Measurements from ENCODE around the gene BLOC1S6. TPM values are rescaled to one million over a fixed set of nuclear protein-coding genes. Genes with fewer than 3 reads are reported as not detected.

The BLOC1S6 gene
- total and polyA plus RNA-seq, 2 of the 8 experiments (the other 6 are each of a cell fraction or from before 2014, with no cell fraction given) = 4.5 to 28.8 TPM

DNA sequence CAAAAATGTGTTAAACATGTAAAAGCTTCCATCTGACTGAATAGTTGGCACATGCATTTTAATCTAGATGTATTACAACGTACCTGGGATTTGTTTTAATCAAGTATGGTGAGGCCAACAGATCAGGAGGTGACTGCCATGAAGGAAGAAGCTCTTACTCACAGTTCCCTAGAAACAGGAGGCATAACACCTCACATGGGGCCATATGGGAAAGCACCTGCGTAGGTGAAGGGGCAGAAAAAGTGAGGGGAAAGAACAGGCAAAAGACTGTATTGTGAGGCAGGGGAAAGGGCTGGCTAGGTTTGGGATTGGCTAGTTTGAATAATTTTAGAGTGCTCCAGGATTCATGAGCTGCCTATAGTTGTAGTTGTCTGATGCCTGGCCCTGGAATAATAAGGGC, 57.3 kb downstream of the BLOC1S6 start:
- POLR2A ChIA-PET (ENCODE audit: partially characterized antibody) = interaction anchor here (1.5 kb wide), 1 partner anchor 57 kb away, joined by 4 read pairs; the partner anchor contains the start of gene BLOC1S6
- no peaks in the 10 kb centered on the region for H3K4me1 ChIP-seq (replicated peaks in 1 of 4; ENCODE audit: control insufficient read depth in 3 of 4, insufficient read depth in 4 of 4, low read length in 3 of 4)
- H2BK12ac ChIP-seq (ENCODE audit: low read depth, low read length) = no peak overlapping the region
- no peaks in the 10 kb centered on the region for H3K23me2 ChIP-seq (ENCODE audit: low read depth, low read length)
- H2BK20ac ChIP-seq (ENCODE audit: low read length) = no peak overlapping the region
- H3K9ac ChIP-seq (replicated peaks in 1 of 4; ENCODE audit: extremely low read depth in 1 of 4, low read depth in 3 of 4, low read length in 3 of 4) = no peak overlapping the region
- no peaks in the 10 kb centered on the region for H3K36me3 ChIP-seq (ENCODE audit: control insufficient read depth in 2 of 4, insufficient read depth in 4 of 4, low read length in 3 of 4)
- no peak overlapping the region for H3K23ac ChIP-seq (ENCODE audit: insufficient read length)
- H3K18ac ChIP-seq (ENCODE audit: extremely low read depth, low read length) = no peak overlapping the region
- H2BK5ac ChIP-seq (ENCODE audit: low read depth, low read length) = no peak overlapping the region
- H2AK5ac ChIP-seq (ENCODE audit: low read depth, low read length) = no peak overlapping the region
- no peak overlapping the region for H3K14ac ChIP-seq (ENCODE audit: insufficient read length)
- no peaks in the 10 kb centered on the region for H3K79me2 ChIP-seq (ENCODE audit: control insufficient read depth in 1 of 2, insufficient read depth in 2 of 2, low read length in 2 of 2)
- FAIRE-seq (no peak), DNase-seq (ENCODE audit: low read depth in 1 of 2, low spot score in 2 of 2) (no peak)
- H3K4me2 ChIP-seq (ENCODE audit: insufficient read depth in 1 of 2, low read depth in 2 of 2, low read length in 2 of 2) = no peak overlapping the region
- no peaks in the 10 kb centered on the region for H3K9me3 ChIP-seq (ENCODE audit: insufficient read depth in 2 of 2, low read depth in 1 of 2, low read length in 1 of 2)
- no peak overlapping the region for H4K91ac ChIP-seq (replicated peaks; ENCODE audit: insufficient read length, low read length)
- no peak overlapping the region for H2BK120ac ChIP-seq (replicated peaks; ENCODE audit: low read depth, low read length)
- H4K5ac ChIP-seq (ENCODE audit: insufficient read length, low read depth, low read length) = no peak overlapping the region
- no peaks in the 10 kb centered on the region for H3K27me3 ChIP-seq (replicated peaks in 1 of 4; ENCODE audit: control insufficient read depth in 3 of 4, extremely low read depth in 1 of 4, insufficient read depth in 3 of 4, low read length in 3 of 4)
- no peak overlapping the region for H2AFZ ChIP-seq (ENCODE audit: low read length)
- CTCF ChIA-PET (ENCODE audit: partially characterized antibody) = interaction anchor here (1.2 to 2.5 kb wide), 2 partner anchors 16 to 18 kb away, joined by 4 to 14 read pairs; no protein-coding TSS in a partner anchor
- H3K79me1 ChIP-seq (ENCODE audit: low read depth, low read length) = no peaks in the 10 kb centered on the region
- H3K4me3 ChIP-seq (ENCODE audit: extremely low read depth in 1 of 4, insufficient read depth in 2 of 4, low read depth in 3 of 4, low read length in 4 of 4) = no peak overlapping the region
- no peak overlapping the region for H3K27ac ChIP-seq (ENCODE audit: low read depth, low read length)
- H4K20me1 ChIP-seq (replicated peaks in 1 of 2; ENCODE audit: control insufficient read depth in 1 of 2, insufficient read depth in 2 of 2, low read length in 2 of 2) = no peaks in the 10 kb centered on the region
- H2BK15ac ChIP-seq (ENCODE audit: low read length) = no peak overlapping the region
- no peak overlapping the region for H4K8ac ChIP-seq (ENCODE audit: extremely low read depth, insufficient read depth, low read length)
- WGBS, 2 experiments (ENCODE audit: extremely low coverage in 1 of 2, insufficient coverage in 1 of 2, insufficient read length in 1 of 2, insufficient replicate concordance in 2 of 2, low coverage in 1 of 2, low lambda C conversion rate in 2 of 2, missing lambda C conversion rate in 1 of 2) = 65% methylated on average over 2 of the region's 2 CpGs; no CpG with 5 or more reads in 1 of the 2 experiments
- no peak overlapping the region for H3K4ac ChIP-seq (replicated peaks; ENCODE audit: insufficient read length, low read depth, low read length)
- no peak overlapping the region for H3K56ac ChIP-seq (replicated peaks; ENCODE audit: insufficient read length, low read depth, low read length)
- no peak for TF ChIP-seq YY1 (IDR thresholded peaks at IDR 0.05; ENCODE audit: low read depth, low read length)
- TF ChIP-seq POU5F1 (IDR thresholded peaks at IDR 0.05; ENCODE audit: low read depth, low read length) = no peak
- no peak for TF ChIP-seq CTCF (IDR thresholded peaks at IDR 0.05; ENCODE audit: control extremely low read depth in 1 of 3, insufficient read depth in 1 of 3, low read depth in 1 of 3, low read length in 3 of 3)
- no peak for TF ChIP-seq KDM5A (IDR thresholded peaks at IDR 0.05; ENCODE audit: low read length)
- no peak for TF ChIP-seq FOSL1 (IDR thresholded peaks at IDR 0.05; ENCODE audit: insufficient read depth, low read depth, low read length)
- no peak for TF ChIP-seq KDM1A (IDR thresholded peaks at IDR 0.05; ENCODE audit: borderline replicate concordance, low read length)
- no peak for TF ChIP-seq EZH2 (IDR thresholded peaks at IDR 0.05; ENCODE audit: low read depth, low read length, severe bottlenecking)
- TF ChIP-seq CHD1 (IDR thresholded peaks at IDR 0.05; ENCODE audit: low read depth, low read length) = no peak
- TF ChIP-seq TCF12 (IDR thresholded peaks at IDR 0.05; ENCODE audit: low read depth, low read length) = no peak
- no peak for TF ChIP-seq PHF8 (conservative IDR thresholded peaks at IDR 0.05; ENCODE audit: low read depth, low read length)
- no peak for TF ChIP-seq EP300 (IDR thresholded peaks at IDR 0.05; ENCODE audit: borderline replicate concordance in 1 of 2, low read depth in 2 of 2, low read length in 2 of 2)
- no peak for TF ChIP-seq EGR1 (IDR thresholded peaks at IDR 0.05; ENCODE audit: borderline replicate concordance, low read depth, low read length)

Measured in H1 (cell line).